ENCODE measurements around the gene ASB15.

Gene ASB15

DNA sequence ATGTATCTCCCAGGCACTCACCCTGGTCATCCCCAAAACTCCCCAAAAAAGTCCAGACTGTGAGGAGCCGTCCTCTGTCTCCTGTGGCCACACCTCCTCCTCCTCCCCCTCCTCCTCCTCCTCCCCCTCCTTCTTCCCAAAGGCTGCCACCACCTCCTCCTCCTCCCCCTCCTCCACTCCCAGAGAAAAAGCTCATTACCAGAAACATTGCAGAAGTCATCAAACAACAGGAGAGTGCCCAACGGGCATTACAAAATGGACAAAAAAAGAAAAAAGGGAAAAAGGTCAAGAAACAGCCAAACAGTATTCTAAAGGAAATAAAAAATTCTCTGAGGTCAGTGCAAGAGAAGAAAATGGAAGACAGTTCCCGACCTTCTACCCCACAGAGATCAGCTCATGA, 61.1 kb downstream of the ASB15 start:
- DNase-seq (ENCODE audit: low read depth in 1 of 2, low spot score in 1 of 2), result no peak

- DNase-seq (ENCODE audit: low read depth in 1 of 2, low spot score in 1 of 2), result no peak
These were observed 61.6 kb downstream of the ASB15 start for GRCh38 chr7:123663200-123663599.

GRCh38 chr7:123665157-123665556, 63.5 kb downstream of the ASB15 start:
- no peak for DNase-seq (ENCODE audit: low read depth in 1 of 2, low spot score in 1 of 2)

DNA sequence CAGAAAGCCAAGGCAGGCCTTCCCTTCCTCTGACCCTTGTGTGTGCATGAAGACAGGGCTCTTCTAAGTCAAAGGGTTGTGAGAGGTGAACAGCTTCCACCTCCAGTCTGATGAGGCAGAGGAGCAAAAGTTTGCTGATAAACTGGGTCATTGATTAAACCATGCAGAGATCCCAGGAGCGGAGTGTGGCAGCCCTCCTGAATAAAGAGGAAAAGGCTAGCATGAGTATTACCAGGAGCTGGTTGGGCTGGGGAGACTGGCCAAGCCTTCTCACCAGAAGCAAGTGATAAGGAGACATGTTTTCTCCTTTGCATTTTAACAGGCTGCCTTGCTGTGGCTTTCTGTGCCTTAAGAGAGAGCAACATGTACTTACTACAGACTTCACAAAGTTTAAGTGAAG, 64.3 kb downstream of the ASB15 start:
- DNase-seq (ENCODE audit: low read depth in 1 of 2, low spot score in 1 of 2), result no peak

DNA sequence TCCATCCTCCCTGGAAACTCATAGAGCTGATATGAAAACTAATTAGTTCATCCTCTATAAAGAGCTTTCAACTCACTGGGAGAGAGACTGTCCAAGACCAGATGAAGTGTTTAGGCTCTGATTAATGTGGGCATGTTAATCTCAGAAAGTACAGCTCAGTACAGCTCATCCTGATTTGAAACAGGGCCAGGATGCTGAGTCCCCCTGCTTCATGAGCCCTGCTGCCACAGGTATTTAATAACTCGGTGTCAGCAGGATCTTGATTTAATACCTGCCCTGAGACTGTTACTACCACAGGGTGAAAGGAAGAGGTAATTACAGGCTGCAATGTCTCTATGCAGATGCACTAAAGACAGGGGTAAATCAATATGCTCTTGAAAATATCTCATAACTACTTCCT, 64.9 kb downstream of the ASB15 start:
- no peak for DNase-seq (ENCODE audit: low read depth in 1 of 2, low spot score in 1 of 2)

- DNase-seq (ENCODE audit: low read depth in 1 of 2, low spot score in 1 of 2), result no peak
These were observed 67.9 kb downstream of the ASB15 start for GRCh38 chr7:123669485-123669884.

GRCh38 chr7:123673137-123673732, 71.6 kb downstream of the ASB15 start:
- no peak for DNase-seq (ENCODE audit: low read depth in 1 of 2, low spot score in 1 of 2)

DNA sequence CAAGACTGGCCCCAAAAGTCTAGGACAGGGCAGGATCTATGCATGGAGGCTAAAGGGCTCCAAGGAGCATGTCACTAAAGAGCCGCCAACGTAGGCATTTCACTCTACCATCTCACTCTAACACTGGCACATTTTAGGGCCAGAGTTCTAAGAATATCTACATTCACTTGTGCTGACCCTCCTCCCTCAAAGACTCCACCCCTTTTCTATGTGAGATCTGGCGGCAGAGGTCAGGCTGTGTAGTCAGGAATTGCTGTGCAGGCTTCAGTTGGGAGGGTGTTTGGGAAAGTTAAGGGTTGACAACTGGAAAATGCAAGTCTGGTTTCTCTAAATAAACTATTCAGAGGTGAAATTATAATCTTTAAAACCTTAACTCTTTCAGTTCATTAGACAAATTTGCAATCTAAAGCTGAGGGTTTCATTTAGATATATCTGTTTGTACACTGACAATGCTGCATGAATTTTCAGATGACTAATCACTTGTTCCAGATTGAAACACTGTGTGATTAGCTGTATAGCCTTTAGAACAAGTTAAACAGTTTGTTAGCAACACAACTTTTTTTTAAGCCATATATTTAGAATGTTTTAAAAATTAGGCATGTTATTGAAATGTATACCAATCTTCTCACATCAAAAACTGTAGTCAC, 72.3 kb downstream of the ASB15 start:
- DNase-seq (ENCODE audit: low read depth in 1 of 2, low spot score in 1 of 2), result no peak

DNA sequence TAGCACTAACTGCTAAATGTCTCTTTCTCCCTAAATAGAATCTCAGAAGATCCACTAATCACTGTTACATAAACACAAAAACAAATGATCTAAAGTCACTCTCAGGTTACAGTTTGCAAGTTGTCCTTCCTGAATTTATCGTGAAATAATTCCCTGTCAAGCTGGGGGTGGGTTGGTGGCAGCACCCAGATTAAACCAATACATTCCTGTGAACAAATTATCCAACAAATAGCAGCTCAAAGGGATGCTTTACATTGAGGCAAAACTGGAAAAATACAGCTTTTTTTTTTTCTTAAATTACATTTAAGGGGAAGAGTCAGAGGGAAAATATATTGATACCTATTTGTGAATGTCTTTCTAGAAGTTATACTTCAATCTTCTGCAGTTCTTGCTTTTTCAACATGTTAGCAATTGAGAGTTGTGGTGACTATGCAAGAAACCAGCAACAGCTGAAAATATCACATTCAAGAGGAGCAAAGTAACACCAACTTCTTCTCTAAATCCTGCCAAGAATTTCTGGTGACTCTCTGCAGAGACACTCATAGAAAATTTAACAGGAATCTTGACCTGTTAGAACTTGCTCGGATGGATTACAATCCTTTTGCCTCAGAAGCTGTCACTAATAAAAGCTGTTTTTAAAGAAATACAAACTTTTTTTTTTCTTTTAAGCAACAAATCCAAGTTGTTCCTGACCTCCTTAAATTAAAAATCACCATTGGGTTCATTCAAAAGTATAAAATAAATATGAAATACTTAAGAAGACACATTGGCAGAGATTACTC, 73.0 kb downstream of the ASB15 start:
- no peak for DNase-seq (ENCODE audit: low read depth in 1 of 2, low spot score in 1 of 2)

- no peak for DNase-seq (ENCODE audit: low read depth in 1 of 2, low spot score in 1 of 2)
These were observed 73.5 kb downstream of the ASB15 start for GRCh38 chr7:123675181-123675473.

- DNase-seq (ENCODE audit: low read depth in 1 of 2, low spot score in 1 of 2), result no peak
These were observed 75.6 kb downstream of the ASB15 start for GRCh38 chr7:123677061-123677715.

DNA sequence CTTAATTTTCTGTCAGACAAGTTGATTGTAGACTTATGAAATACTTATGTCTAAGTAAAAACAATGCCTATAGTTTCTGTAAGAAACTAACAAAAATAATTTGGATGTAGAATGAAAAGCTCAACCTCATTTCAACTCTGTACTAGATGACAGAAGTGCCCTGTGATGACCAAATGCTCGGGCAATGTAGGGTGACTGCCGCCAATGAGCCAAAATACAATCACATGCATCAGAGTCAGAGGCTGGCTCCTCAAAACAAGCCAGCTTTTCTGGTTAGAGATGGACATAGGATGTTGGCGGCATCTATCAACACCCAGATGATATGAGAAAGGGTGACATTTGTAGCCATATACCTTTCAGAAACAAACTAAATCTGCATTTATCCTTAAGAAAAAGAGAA, 78.0 kb downstream of the ASB15 start:
- no peak for DNase-seq (ENCODE audit: low read depth in 1 of 2, low spot score in 1 of 2)

DNA sequence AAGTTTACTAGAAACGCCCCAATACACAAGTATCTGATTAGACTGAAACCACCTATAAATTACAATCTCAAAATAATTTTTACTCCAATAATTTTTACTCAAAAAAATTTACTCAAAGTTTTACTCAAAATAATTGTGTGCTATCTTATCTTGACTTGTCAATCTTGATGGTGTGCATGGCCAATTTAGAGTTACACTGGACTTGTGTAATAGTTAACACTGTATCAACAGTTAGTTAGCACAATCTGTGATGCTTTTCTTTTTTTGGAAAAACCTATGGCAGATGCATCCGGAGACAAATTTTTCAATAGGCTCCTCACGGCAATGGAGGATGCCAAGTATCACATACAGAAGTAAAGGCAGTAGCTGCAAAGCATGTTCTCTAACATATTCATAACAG, 79.0 kb downstream of the ASB15 start:
- DNase-seq (ENCODE audit: low read depth in 1 of 2, low spot score in 1 of 2), result no peak

DNA sequence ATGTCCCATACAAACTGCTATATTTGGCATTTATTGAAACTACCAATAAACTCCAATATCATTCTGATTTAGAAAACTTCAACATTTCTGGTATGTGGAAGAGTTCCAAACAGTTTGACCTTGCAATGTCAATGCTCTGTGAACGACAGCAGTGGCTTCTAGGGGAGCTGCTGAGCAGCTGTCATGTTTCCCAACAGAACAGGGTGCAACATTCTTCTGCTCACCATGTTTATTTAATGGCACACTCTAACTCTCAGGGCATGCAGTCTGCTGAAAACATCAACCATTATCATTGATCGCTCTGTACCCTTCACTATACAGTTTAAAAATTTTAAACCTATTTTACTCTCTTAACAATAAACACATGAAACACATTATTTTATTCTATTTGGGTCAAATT, 79.9 kb downstream of the ASB15 start:
- no peak for DNase-seq (ENCODE audit: low read depth in 1 of 2, low spot score in 1 of 2)

- DNase-seq (ENCODE audit: low read depth in 1 of 2, low spot score in 1 of 2), result no peak
These were observed 81.1 kb downstream of the ASB15 start for GRCh38 chr7:123682690-123683089.

GRCh38 chr7:123687161-123687560, 85.5 kb downstream of the ASB15 start:
- DNase-seq (ENCODE audit: low read depth in 1 of 2, low spot score in 1 of 2), result no peak

DNA sequence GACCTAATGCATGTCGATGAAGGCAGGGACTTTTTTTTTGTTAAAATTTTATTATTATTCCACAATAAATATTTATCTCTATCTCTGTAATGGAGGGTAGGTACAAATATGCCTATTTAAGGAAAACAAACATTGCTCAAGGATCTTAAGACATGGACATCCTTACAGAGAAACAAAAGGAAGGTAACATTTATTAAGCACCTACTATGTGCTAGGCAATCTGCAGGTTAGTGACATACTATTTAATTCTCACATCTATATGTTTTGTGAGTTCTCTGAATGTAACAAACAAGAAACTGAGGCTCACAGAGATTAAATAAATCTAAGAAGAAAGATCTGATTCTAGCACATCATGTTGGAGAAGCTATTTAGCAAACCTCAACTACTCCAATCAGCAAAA, 86.1 kb downstream of the ASB15 start:
- no peak for DNase-seq (ENCODE audit: low read depth in 1 of 2, low spot score in 1 of 2)

Measured in activated T-helper 1 cell treated with anti-CD3 and anti-CD28 coated beads, Interleukin-2, amount 50 U/mL, for 16 hours (primary cell).